GM19395 (cell line): ENCODE measurements around the gene NUP214.
"Not testable (repeated sequence)": the region's sequence is repeated elsewhere in the genome, so short reads cannot be mapped to it uniquely, and the experiment has no call there.

ENCODE experiments used
- ATAC-seq: cut with Tn5 transposase; IDR thresholded peaks from one replicate; pipeline ENCODE4 v1.9.1; 2021; ENCODE audit warnings: mild to moderate bottlenecking, moderate library complexity; ENCODE audit not compliant: unreplicated experiment

Gene NUP214

GRCh38 chr9:131096269-131097125 is 28.9 kb upstream of the NUP214 start, which contains the start of gene AIF1L:
TSS of gene AIF1L (plus strand) at chr9:131096531. CDS start at chr9:131096630, 99 bp downstream.
- ATAC-seq, result no peak

GRCh38 chr9:131097126-131097947 is 28.0 kb upstream of the NUP214 start:
- ATAC-seq, result no peak

GRCh38 chr9:131097948-131098278 is 27.5 kb upstream of the NUP214 start:
- no peak for ATAC-seq

DNA sequence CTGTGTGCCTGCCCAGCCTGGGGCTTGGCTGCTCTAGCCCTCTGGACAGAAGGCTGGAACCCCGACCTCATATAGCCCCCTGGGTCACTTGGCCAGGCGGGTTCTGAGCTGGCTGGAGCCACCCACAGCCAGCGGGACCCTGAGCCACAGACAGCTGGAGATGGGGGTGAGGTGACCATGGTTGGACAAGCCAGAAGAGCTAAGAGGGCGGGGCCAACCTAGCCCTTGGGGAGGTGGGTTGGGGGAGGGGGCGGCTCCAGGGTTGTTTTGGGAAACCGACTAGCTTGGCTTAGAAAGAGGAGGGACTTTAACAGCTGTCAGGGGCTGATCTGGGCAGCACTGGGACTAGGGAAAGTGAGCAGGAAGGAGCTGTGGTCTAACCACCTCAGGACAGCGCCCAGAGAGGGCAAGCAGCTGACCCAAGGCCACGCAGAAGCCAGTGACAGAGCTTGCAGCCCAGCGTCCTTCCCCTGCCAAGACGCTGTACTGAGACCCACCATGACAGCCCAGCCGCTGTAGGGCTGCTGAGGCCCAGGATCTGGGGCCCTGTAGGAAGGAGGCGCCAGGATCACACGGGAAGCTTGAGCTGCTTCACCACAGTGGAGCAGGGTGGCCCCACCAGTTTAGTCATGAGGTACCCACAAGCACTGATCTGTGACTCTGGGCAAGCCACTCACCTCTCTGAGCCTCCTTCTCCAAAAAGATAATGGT is 26.8 kb upstream of the NUP214 start:
- ATAC-seq, result no peak

GRCh38 chr9:131099102-131099606 is 26.2 kb upstream of the NUP214 start:
- no peak for ATAC-seq

GRCh38 chr9:131099845-131100244 is 25.5 kb upstream of the NUP214 start:
- not testable (repeated sequence) for ATAC-seq

- ATAC-seq, result no peak
Measured at GRCh38 chr9:131100445-131100844, 24.9 kb upstream of the NUP214 start.

DNA sequence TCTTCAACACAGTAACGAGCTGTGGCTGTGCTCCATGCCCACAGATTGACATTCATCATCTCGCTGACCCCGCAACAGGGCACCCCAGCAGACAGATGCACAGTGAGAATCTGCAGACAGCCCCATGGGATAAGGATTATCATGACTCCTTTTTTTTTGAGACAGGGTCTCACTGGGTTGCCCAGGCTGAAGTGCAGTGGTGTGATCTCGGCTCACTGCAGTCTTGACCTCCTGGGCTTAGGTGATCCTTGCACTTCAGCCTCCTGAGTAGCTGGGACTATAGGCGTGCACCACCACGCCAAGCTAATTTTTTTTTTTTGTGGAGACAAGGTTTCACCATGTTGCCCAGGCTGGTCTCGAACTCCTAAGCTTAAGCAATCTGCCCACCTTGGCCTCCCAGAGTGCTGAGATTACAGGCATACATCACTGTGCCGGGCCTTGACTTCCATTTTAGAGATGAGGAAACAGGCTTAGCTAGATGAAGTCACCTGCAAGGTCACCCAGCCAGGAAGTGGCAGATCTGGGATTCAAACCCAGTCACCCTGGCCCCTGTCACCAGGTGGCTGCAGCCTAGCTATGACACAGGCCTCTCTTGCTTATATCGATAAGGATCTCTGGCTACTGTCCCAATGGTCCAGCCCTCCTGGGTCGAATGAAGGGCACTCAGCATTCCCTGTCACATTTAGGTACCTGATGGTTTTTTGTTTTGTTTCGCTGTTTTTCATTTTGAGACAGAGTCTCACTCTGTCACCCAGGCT is 24.0 kb upstream of the NUP214 start:
- no peak for ATAC-seq

DNA sequence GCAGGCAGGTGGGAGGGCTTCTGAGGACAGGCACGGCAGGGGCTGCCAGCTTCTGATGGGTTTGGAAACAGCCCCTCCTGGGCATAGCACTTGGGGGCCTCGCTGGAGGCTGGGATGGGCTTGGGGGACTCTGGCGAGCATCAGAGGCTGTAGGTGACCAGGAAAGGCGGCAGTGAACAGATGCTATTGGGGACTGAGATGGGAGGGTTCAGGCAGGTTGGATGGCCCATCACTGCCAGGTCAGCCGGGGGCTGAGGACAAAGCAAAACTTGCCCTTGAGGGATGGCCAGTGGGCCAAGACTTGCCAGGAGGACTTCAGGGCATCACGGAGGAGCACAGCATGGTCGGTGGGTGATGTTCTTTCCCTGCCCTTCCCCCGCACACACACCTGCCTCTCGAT is 22.4 kb upstream of the NUP214 start:
- ATAC-seq, result no peak

DNA sequence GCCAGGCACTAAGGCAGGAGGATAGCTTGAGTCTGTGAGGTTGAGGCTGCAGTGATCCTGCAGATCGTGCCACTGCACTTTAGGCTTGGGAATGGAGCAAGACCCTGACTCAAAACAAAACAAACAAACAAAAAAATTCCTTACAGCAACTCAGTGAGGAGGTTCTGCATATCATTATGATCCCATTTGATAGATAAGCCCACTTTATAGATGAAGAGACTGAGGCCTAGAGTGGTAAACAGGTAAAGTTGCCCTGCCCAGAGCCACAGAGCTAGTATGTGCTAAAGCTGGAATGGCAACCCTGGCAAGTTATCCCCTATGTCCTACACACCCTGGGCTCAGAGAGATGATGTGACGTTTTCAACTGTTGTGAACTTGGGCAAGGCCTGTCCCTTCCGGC is 21.9 kb upstream of the NUP214 start:
- ATAC-seq, result no peak

- ATAC-seq, result no peak
Measured at GRCh38 chr9:131104016-131104740, 21.2 kb upstream of the NUP214 start.

- ATAC-seq, result no peak
Measured at GRCh38 chr9:131105952-131106351, 19.4 kb upstream of the NUP214 start.

DNA sequence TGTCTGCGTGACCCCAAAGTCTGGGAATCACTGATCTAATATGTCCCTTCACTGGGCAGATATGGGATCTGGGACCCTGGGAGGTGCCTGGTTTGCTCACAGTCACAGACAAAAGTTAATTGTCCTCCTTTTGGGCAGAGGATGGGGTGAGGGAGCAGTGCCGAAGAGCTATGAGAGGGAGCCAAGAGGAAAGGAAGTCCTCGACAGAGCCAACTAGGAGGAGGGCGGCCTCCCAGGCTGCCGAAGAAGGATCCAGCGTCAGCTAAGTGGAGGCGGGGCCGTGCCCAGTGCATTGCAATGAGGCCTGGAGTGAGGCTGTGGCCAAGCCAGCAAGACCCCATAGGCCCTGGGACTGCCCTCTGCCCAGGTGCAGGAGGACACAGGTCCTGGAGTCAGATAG is 17.6 kb upstream of the NUP214 start:
- ATAC-seq, result no peak

GRCh38 chr9:131111186-131111853 is 14.1 kb upstream of the NUP214 start:
- no peak for ATAC-seq

GRCh38 chr9:131111854-131112311 is 13.5 kb upstream of the NUP214 start:
- no peak for ATAC-seq

DNA sequence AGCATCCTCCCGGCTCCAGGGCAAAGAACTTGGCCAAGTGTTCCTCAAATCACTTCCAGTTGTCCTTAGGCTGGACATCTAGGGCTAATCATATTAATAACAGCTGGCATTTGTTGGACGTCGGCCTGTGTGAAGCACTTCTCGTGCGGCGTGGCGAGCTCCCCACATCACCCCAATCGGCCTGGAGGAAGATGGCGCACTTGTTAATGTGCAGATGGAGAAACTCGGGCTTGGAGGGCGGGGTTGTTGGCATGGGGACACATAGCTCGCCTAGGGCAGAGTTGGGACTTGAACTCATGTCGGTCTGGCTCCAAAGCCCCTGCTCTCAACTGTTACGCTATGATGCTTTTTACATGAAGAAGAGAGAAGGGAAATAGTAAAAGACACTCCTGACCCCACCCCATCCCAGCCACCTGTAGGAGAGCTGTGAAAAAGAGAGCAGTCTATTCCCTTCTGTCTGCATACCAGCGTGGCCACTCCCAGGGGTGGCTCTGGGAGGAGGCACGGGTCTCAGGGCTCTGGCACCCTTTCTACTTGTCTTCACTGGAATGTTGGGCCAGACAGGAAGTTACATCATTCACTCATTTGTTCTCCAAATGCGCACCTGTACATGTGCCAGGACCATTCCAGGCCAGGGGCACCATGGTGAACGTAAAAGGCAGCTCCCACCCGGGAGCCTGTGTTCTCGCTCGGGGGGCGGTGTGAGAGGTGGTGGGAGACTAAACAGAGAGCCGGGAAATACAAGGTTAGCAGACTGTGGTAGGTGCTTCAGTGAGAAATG is 12.8 kb upstream of the NUP214 start:
- no peak for ATAC-seq

DNA sequence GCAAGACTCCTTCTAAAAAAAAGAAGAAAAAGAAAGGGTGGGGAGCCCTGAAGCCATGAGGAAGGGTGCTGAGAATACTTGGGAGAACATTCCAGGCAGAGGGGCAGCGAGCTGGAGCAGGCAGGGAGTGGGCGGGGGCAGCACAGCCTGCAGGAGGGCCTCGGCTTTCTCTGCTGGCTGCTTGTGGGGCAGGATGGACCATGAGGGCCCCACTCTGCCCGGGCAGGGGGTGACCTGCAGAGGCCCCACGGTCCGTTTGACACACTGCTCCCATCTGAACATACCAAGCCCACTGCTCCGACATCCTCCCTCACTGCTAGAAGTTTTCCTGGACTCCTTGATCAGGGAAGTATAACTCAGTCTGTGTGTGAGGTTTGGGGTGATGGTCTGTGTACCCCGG is 11.7 kb upstream of the NUP214 start:
- ATAC-seq, result no peak

GRCh38 chr9:131114084-131114535 is 11.3 kb upstream of the NUP214 start:
- no peak for ATAC-seq
